Neural crest cell (in vitro differentiated cells): Measurements from ENCODE around the gene PRRX1. TPM values are rescaled to one million over a fixed set of nuclear protein-coding genes. Genes with fewer than 3 reads are reported as not detected.

Experiments used
- DNase-seq: peaks from one replicate; pipeline ENCODE4 v3.0.0; 2021; ENCODE audit warnings: low read depth, mixed read lengths, low spot score
- H3K27ac Mint-ChIP-seq: one replicate; pipeline ENCODE4 v1.8.0; 2021; ENCODE audit warnings: mild to moderate bottlenecking, mixed read lengths; ENCODE audit not compliant: unreplicated experiment
- H3K27me3 Mint-ChIP-seq: 2 replicates; pipeline ENCODE4 v1.8.0; 2021; ENCODE audit warnings: low read depth, mild to moderate bottlenecking, mixed read lengths
- H3K36me3 Mint-ChIP-seq: 2 replicates; pipeline ENCODE4 v1.8.0; 2021; ENCODE audit warnings: low read depth, mild to moderate bottlenecking, mixed read lengths
- H3K4me1 Mint-ChIP-seq: 2 replicates; pipeline ENCODE4 v1.8.0; 2021; ENCODE audit warnings: mixed read lengths
- H3K4me3 Mint-ChIP-seq: one replicate; pipeline ENCODE4 v1.8.0; 2021; ENCODE audit warnings: mild to moderate bottlenecking, mixed read lengths
- H3K9me3 Mint-ChIP-seq: 2 replicates; pipeline ENCODE4 v1.8.0; 2021; ENCODE audit warnings: mixed read lengths
- total RNA-seq: library from RNA; stranded (reverse); gene quantifications from 2 replicates; pipeline ENCODE4 v1.2.1, GENCODE V29; 2021
- TF ChIP-seq, protein P1 (sequence below): fragments of 200-600 bp; sonication (generic); conservative IDR thresholded peaks from 2 replicates; pipeline ENCODE4 v1.5.0; 2021; ENCODE audit warnings: antibody characterized with exemption, mild to moderate bottlenecking

The PRRX1 gene
- total RNA-seq, 1 donor from 2014 or later, result 4.1 TPM

GRCh38 chr1:170674986-170675385 lies 11.1 kb downstream of the PRRX1 start:
- Mint-ChIP-seq H3K4me1 (peaks cover 6% of the 10 kb centered on the region), H3K27ac (no peak overlapping the region), H3K27me3 (peaks cover 69% of the 10 kb centered on the region), H3K4me3 (no peak overlapping the region), H3K9me3 (no peaks in the 10 kb centered on the region), H3K36me3 (no peaks in the 10 kb centered on the region)
- no peak for DNase-seq
- TF ChIP-seq, protein P1, sequence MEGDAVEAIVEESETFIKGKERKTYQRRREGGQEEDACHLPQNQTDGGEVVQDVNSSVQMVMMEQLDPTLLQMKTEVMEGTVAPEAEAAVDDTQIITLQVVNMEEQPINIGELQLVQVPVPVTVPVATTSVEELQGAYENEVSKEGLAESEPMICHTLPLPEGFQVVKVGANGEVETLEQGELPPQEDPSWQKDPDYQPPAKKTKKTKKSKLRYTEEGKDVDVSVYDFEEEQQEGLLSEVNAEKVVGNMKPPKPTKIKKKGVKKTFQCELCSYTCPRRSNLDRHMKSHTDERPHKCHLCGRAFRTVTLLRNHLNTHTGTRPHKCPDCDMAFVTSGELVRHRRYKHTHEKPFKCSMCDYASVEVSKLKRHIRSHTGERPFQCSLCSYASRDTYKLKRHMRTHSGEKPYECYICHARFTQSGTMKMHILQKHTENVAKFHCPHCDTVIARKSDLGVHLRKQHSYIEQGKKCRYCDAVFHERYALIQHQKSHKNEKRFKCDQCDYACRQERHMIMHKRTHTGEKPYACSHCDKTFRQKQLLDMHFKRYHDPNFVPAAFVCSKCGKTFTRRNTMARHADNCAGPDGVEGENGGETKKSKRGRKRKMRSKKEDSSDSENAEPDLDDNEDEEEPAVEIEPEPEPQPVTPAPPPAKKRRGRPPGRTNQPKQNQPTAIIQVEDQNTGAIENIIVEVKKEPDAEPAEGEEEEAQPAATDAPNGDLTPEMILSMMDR, result no peak

GRCh38 chr1:170675865-170676264 lies 11.9 kb downstream of the PRRX1 start:
- peaks cover 60% of the 10 kb centered on the region for H3K27me3 Mint-ChIP-seq
- no peak overlapping the region for H3K27ac Mint-ChIP-seq
- H3K36me3 Mint-ChIP-seq, result no peaks in the 10 kb centered on the region
- no peak overlapping the region for H3K4me3 Mint-ChIP-seq
- H3K4me1 Mint-ChIP-seq, result peaks cover 5% of the 10 kb centered on the region
- no peaks in the 10 kb centered on the region for H3K9me3 Mint-ChIP-seq
- no peak for DNase-seq
- TF ChIP-seq, protein P1, result no peak

GRCh38 chr1:170676628-170677027 lies 12.7 kb downstream of the PRRX1 start:
- Mint-ChIP-seq H3K36me3 (no peaks in the 10 kb centered on the region), H3K4me1 (no peaks in the 10 kb centered on the region), H3K27ac (no peak overlapping the region), H3K27me3 (peaks cover 54% of the 10 kb centered on the region), H3K9me3 (no peaks in the 10 kb centered on the region), H3K4me3 (no peak overlapping the region)
- DNase-seq, result no peak
- TF ChIP-seq, protein P1, result no peak

DNA sequence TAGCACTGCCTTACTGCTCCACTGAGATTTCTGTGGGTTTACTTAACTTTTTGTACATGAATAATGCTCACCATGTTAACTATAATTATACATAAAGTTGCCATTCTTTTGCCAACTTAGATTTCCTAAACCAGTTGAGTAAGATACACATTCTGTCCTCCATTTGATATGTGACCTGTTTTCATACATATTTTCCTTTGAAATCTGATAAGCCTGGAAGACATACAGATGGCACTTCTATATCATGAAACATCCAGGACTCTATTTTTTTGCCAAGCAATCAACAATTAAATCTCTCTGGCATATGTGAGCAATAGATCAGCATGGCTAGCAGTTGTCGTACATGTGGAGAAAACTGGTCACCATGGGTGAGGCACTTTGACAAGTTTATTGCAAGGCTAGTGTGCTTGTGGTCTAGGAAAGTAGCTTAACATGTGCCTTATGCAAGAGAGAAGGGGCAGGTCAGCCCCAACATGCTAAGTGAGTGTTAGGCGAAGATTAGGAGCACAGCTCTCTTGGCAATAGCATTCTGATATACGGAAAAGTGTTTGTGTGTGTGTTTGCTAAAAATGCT lies 14.2 kb downstream of the PRRX1 start:
- H3K27ac Mint-ChIP-seq, result no peak overlapping the region
- no peak overlapping the region for H3K4me3 Mint-ChIP-seq
- DNase-seq, result no peak
- H3K4me1 Mint-ChIP-seq, result peaks cover 6% of the 10 kb centered on the region
- no peaks in the 10 kb centered on the region for H3K36me3 Mint-ChIP-seq
- no peaks in the 10 kb centered on the region for H3K9me3 Mint-ChIP-seq
- peaks cover 39% of the 10 kb centered on the region for H3K27me3 Mint-ChIP-seq
- TF ChIP-seq, protein P1, result no peak

GRCh38 chr1:170680428-170680827 lies 16.5 kb downstream of the PRRX1 start:
- TF ChIP-seq, protein P1, result no peak
- Mint-ChIP-seq H3K4me3 (no peak overlapping the region), H3K27ac (no peak overlapping the region), H3K27me3 (peaks cover 22% of the 10 kb centered on the region), H3K9me3 (no peaks in the 10 kb centered on the region), H3K4me1 (peaks cover 14% of the 10 kb centered on the region), H3K36me3 (no peaks in the 10 kb centered on the region)
- no peak for DNase-seq
